GM10266 (cell line): ENCODE measurements around the gene SYT12.
A peak's percentile ranks its signal among the peaks of the same experiment; 100 is the strongest.

Experiments
- DNase-seq: peaks from one replicate; pipeline ENCODE4 v3.0.0; 2012; ENCODE audit errors: extremely low spot score
- TF ChIP-seq, protein P1 (sequence below): IDR thresholded peaks from 2 replicates; pipeline ENCODE4 v1.5.1; 2012; ENCODE audit warnings: mild to moderate bottlenecking, low read depth; ENCODE audit not compliant: control insufficient read depth, insufficient read depth; ENCODE audit errors: missing control alignments

Gene SYT12

DNA sequence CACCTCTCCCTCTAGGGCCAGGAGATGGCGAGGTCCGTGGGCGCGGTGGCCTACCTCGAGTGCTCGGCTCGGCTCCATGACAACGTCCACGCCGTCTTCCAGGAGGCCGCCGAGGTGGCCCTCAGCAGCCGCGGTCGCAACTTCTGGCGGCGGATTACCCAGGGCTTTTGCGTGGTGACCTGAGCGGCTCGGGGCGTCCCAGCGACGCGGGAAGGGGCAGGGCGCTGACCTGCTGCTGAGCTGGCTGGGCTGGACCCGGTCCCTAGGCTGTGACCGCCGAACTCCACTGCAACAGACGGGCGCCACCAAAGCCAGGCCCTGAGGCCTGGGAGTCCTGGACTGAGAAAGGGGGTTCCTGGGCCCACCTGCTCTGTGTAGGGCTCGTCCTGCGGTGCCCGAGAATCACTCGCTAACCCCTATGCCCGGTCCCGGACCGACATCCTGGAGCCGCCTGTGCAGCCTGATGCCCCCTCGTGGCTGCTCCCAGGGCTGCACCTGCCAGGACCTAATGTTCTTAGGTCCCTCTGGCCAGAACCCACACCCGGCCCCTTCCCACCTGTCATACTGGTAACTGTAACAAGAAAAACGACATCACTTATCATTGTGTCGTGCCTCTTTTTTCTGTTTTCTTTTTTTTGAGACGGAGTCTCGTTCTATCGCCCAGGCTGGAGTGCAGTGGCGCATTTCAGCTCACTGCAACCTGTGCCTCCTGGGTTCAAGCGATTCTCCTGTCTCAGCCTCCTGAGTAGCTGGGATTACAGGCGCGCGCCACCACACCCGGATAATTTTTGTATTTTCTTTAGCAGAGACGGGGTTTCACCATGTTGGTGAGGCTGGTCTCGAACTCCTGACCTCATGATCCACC, 48.7 kb downstream of the SYT12 start:
- peak; percentile 91 for DNase-seq
- TF ChIP-seq, protein P1, sequence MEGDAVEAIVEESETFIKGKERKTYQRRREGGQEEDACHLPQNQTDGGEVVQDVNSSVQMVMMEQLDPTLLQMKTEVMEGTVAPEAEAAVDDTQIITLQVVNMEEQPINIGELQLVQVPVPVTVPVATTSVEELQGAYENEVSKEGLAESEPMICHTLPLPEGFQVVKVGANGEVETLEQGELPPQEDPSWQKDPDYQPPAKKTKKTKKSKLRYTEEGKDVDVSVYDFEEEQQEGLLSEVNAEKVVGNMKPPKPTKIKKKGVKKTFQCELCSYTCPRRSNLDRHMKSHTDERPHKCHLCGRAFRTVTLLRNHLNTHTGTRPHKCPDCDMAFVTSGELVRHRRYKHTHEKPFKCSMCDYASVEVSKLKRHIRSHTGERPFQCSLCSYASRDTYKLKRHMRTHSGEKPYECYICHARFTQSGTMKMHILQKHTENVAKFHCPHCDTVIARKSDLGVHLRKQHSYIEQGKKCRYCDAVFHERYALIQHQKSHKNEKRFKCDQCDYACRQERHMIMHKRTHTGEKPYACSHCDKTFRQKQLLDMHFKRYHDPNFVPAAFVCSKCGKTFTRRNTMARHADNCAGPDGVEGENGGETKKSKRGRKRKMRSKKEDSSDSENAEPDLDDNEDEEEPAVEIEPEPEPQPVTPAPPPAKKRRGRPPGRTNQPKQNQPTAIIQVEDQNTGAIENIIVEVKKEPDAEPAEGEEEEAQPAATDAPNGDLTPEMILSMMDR: peak; percentile 83

DNA sequence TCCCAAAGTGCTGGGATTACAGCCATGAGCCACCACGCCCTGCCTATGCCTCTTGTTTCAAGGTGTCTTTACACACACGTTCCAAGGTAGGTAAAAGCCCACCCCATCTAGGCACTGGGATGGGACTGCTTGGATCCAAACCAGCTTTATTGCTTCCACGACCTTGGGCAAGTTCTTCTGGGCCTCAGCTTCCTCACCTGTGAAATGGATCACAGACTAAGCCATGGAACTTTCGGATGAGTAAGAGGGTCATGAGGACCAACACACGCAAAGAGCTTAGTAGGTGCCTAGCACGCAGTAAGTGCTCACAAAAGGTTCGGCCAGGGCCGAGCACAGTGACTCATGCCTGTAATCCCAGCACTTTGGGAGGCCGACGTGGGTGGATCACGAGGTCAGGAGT, 49.4 kb downstream of the SYT12 start:
- DNase-seq: no peak
- TF ChIP-seq, protein P1: no peak

GRCh38 chr11:67073908-67074307, 51.0 kb downstream of the SYT12 start:
- no peak for DNase-seq
- TF ChIP-seq, protein P1: no peak

DNA sequence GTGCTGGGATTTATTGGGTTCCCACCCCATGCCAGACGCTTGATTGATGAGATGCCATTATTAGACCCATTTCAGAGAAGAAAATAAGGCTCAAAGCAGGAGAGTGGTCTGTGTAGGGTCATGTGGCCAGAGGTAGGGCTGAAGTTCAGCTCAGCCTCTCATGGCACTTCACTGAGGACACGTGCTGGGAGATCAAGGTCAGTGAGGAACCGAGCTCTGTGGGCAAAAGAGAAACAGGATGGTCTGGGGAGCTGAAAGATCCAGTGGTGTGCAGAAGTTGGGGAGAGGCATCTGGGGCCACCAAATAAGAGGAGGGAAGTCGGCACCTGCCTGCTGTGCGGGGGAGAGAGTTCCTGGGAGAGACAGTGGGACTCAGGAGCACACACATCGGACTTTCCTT, 53.3 kb downstream of the SYT12 start:
- no peak for DNase-seq
- TF ChIP-seq, protein P1: no peak

DNA sequence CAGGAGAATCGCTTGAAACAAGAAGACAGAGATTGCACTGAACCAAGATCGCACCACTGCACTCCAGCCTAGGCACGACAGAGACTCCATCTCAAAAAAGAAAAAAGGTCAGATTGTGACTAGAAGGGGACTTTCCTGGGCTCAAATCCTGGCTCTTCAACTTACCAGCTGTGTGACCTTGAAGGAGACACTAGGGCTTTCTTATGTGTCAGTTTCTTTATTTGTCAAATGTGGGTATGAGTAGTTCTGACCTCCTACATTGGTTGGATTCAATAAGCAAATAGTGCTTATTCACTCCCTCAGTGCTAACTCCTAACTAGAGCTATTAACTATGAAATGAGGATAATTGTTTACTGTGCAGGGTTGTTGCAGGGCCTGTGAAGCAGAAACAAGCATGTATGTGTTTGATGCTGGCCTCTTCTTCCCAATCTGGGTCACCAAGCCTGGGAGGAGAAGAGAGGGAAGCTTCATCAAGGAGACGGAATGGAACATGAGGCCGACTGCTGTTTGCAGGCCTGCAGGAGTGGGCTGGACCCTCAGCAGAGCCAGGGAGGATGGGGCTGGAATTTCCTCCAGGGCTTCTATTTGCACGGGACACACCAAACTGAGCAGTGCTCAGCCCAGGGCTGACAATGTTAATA, 56.3 kb downstream of the SYT12 start:
- no peak for DNase-seq
- TF ChIP-seq, protein P1: no peak

DNA sequence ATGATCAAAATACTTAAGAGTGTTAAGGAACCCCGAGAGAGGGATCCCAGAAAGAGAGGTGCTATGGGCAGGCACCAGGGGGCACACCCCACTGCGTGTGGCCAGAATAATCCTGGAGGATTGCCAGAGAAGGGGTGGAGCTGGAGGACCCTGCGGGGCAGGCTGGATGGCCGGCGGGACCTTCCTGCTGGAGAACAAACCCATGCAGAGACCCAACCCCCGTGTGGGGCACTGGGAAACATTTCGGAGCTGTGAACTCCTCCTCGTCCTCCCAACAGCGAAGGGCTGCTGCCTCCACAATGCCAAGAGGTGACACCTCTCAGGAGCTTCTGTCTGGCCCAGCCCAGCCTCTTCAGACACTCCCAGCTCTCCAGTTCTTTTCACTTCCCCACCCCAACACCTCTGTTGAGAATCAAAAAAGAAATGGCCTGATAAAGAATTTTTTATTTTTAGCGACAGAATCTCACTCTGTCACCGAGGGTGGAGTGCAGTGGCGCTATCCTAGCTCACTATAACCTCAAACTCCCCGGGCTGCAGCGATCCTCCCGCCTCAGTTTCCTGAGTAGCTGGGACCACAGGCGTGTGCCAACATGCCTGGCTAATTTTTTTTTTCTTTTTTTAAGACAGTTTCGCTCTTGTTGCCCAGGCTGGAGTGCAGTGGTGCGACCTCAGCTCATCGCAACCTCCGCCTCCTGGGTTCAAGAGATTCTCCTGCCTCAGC, 59.3 kb downstream of the SYT12 start:
- DNase-seq: no peak
- TF ChIP-seq, protein P1: no peak
